GM18499 (cell line): ENCODE data around the gene DNAJB5.
"Not testable (repeated sequence)": the region's sequence is repeated elsewhere in the genome, so short reads cannot be mapped to it uniquely, and the experiment has no call there.

Experiments
- ATAC-seq: cut with Tn5 transposase; IDR thresholded peaks from one replicate; pipeline ENCODE4 v1.9.1; 2021; ENCODE audit warnings: moderate number of reproducible peaks; ENCODE audit not compliant: insufficient read depth, unreplicated experiment

The DNAJB5 gene

GRCh38 chr9:34989003-34989945 is at the start of gene DNAJB5:
DNAJB5 (plus strand) TSS chr9:34989745; CDS start chr9:34990631, 886 bp downstream.
- ATAC-seq = peak; percentile 76

- not testable (repeated sequence) for ATAC-seq
Observed at GRCh38 chr9:34939989-34940388, 49.6 kb upstream of the DNAJB5 start.

DNA sequence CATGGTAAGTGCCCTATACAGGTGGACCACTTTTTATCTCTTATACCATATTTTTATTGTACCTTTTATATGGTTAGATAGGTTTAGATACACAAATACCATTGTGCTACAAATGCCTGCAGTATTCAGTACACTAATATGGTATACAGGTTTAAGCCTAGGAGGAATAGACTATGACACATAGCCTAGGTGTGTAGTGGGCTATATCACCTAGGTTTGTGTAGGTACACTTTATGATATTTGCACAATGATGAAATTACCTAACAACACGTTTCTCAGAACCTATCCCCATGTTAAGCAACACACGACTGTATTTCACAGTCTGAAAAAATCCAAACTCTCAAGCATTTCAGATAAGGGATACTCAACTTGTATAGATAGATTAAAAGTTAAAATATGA is 41.1 kb upstream of the DNAJB5 start:
- ATAC-seq = no peak

DNA sequence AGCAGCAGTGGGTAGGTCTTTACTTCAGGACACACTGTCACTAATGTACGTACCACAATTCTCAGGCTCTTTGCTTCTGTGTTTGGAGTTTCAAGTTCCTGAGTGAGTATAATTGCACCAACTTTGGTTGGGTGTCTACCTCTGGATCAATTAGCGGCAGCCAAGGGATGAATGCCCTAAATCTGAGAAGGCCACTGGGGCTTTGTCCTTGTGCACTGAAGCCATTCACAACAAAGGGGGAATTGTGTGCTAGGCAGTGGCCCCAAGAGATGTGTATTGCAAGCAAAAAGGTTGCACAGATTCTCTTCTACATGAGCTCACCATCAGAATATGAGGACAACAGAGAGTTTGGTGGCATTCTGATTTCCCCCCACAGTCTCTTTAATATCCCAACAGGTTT is 35.3 kb upstream of the DNAJB5 start:
- ATAC-seq = no peak

GRCh38 chr9:34956066-34956465 is 33.5 kb upstream of the DNAJB5 start:
- ATAC-seq = not testable (repeated sequence)

- ATAC-seq = peak; percentile 43
Observed at GRCh38 chr9:34956648-34957047, 32.9 kb upstream of the DNAJB5 start.

DNA sequence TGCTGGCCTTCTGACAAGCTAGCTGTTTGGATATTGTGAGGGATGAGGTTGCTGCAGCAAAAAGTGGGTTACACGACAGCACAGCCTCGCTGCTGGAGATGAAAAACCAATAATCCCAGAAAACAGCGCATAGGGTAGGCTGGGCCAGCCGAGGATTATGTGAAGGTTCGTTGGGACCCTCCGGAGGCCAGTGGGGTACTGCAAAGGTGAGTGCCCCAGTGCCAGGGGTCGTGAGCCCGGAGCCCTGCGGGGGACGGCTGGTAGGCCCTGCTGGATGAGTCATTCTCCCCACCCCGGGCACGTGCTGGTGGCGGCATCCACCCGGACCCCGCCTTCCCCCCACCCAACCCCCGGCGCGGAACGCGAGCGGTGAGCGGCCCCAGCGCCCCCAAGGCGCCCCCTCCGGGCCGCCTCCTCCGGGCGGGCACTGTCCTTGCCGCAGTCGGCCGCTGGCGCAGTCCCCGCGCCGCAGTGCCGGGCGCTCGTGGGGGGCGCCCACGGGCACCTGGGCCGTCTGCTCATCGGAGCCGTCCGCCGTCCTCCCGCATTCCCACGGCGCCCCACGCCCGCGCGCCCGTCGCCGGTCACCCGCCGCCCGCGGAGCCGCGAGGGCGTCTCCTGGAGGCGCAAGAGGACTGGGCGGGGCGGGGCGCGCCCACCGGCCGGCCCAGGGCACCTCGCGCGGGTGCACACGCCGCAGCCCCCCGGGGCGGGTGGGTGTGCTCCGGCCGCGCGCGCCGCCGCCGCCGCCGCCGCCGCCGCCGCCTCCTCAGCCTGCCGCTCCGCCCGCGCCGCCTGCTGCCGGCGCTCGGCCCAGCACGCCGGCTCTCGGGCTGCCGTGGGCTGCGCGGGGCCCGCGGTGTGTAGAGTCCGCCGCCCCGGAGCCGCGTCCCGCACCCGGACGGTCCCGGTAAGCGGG is 31.8 kb upstream of the DNAJB5 start, which contains the start of gene PHF24:
TSS of gene PHF24 (plus strand) at position 794 of the 919 bp plus-strand sequence. CDS start 13,014 bp downstream, outside the sequence.
- no peak for ATAC-seq

- no peak for ATAC-seq
Observed at GRCh38 chr9:34958411-34958982, 31.0 kb upstream of the DNAJB5 start.

- ATAC-seq = no peak
Observed at GRCh38 chr9:34959461-34959860, 30.1 kb upstream of the DNAJB5 start.

GRCh38 chr9:34961574-34962490 is 27.7 kb upstream of the DNAJB5 start:
- no peak for ATAC-seq

DNA sequence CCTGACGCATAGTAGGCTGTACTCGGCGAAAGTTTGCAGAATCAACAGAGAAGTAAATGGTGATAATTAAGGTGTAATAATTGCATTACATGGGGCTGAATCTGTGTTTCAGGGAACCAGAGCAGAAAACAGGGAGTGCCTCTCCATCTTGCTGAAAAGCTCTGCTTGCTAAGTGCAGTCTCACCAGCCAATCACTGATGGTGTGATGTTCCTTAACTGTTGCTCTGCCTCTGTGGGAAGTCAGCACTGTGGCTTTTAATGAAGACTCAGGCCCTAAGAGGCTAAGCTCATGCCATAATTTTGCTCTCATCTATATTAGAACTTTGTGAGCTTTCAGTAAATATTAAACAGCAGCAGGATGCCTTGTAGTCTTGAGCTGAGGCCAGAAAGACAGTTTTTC is 27.0 kb upstream of the DNAJB5 start:
- ATAC-seq = no peak

DNA sequence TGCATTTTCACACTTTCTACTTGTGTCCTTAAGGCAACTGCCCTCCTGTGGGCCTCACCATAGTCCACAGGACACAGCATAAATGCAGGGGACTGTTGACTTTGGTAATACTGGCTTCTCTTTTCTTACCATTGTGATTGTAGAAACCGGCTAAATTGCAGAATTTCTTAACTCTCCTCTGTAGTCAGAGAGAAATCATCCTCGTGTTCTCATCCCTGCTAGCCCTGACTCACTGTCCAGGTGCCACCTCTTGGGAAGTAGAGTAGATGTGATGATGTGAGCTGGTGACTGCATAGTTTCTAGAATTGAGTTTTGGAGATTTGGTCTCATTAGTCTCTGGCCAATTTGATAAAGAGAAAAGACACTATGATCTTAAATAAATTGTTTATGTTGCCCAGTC is 26.0 kb upstream of the DNAJB5 start:
- ATAC-seq = no peak

GRCh38 chr9:34964458-34964857 is 25.1 kb upstream of the DNAJB5 start:
- ATAC-seq = no peak

DNA sequence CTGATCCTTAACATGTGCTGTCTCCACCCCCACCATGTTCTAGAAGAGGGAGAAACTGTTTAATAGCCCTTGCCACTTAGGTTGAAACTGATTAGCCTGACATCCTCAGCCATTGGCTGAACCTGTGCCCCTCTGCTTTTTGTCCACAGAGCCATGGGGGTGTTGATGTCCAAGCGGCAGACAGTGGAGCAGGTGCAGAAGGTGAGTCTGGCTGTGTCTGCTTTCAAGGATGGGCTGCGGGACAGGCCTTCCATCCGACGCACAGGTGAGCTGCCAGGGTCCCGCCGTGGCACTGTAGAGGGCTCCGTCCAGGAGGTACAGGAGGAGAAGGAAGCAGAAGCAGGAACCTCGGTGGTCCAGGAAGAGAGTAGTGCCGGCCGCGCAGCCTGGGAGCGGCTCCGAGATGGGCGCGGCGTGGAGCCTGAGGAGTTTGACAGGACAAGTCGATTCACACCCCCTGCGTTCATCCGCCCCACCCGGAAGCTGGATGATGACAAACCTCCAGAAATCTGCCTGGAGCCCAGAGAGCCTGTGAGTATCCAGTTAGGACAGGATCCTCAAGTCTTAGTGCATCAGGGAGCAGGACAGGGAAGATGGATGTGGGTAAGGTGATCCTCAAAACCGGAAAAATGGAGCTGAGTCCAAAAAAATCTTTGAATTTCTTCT is 18.3 kb upstream of the DNAJB5 start:
- ATAC-seq = no peak

GRCh38 chr9:34974664-34975063 is 14.9 kb upstream of the DNAJB5 start:
- ATAC-seq = no peak

- ATAC-seq = no peak
Observed at GRCh38 chr9:34976441-34976840, 13.1 kb upstream of the DNAJB5 start.

- ATAC-seq = no peak
Observed at GRCh38 chr9:34976992-34977391, 12.6 kb upstream of the DNAJB5 start.

- ATAC-seq = no peak
Observed at GRCh38 chr9:34980181-34980761, 9.3 kb upstream of the DNAJB5 start.

- ATAC-seq = no peak
Observed at GRCh38 chr9:34982361-34982760, 7.2 kb upstream of the DNAJB5 start.
